ENCODE data around the gene DNM1. TPM values are rescaled to one million over a fixed set of nuclear protein-coding genes. Genes with fewer than 3 reads are reported as not detected.

The DNM1 gene
- total RNA-seq, 1 donor from 2014 or later, result 33.4 TPM

DNA sequence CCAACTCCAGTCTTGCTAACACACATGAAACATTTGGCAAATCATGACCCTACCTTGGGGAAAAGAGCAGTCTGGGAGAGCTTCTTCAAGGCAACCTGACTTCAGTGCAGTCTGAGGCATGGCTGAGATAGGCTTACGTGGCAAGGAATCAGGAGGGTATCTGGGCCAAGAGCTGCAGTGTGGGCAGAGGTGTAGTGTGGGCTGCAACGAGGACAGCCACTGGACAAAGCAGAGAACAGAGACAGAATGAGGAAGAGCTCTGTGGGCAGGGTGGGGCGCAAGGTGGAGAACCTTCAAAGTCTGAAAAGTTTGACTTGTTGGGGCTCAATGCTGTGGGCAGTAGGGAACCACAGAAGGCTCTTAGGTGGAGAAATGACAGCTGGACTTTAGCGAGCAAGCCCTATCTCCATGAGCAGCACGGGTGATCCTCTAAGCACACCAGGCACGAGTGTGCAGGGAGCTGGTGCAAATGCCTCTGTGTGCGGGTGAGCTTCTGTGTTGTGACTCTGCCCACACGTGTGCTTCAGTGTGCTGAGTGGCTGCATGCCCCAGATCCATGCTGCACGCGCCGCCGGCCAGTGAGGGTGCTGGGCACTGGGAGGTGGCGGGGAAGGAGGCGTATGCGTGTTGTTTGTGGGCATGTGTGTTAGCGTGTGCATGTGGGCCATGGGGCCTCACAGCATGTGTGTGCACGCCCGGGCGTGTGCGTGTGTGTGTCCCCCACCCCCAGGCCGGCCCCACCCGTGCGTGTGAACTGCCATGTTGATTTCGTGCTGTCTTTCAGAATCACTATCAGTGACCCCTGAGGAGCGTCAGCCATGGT is 49.3 kb downstream of the DNM1 start:
- H3K36me3 ChIP-seq, result peaks cover 0 to 12% of the 10 kb centered on the region in 2 donors
- intact Hi-C loops (cut with DNase I), result no loop called here
- DNase-seq (ENCODE audit: extremely low spot score in 2 of 2), result no peak
- TF ChIP-seq POLR2A (IDR thresholded peaks at IDR 0.05), result no peak
- no peak for TF ChIP-seq POLR2AphosphoS5 (IDR thresholded peaks at IDR 0.05; ENCODE audit: insufficient read depth in 1 of 2, low read depth in 1 of 2)
- TF ChIP-seq, protein P1, sequence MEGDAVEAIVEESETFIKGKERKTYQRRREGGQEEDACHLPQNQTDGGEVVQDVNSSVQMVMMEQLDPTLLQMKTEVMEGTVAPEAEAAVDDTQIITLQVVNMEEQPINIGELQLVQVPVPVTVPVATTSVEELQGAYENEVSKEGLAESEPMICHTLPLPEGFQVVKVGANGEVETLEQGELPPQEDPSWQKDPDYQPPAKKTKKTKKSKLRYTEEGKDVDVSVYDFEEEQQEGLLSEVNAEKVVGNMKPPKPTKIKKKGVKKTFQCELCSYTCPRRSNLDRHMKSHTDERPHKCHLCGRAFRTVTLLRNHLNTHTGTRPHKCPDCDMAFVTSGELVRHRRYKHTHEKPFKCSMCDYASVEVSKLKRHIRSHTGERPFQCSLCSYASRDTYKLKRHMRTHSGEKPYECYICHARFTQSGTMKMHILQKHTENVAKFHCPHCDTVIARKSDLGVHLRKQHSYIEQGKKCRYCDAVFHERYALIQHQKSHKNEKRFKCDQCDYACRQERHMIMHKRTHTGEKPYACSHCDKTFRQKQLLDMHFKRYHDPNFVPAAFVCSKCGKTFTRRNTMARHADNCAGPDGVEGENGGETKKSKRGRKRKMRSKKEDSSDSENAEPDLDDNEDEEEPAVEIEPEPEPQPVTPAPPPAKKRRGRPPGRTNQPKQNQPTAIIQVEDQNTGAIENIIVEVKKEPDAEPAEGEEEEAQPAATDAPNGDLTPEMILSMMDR (IDR thresholded peaks at IDR 0.05), result no peak
- no peak overlapping the region for H3K4me3 ChIP-seq
- peaks cover 9% of the 10 kb centered on the region for H3K4me1 ChIP-seq
- no peaks in the 10 kb centered on the region for H3K27me3 ChIP-seq
- H3K9me3 ChIP-seq, result no peaks in the 10 kb centered on the region
- H3K27ac ChIP-seq, result no peak overlapping the region

DNA sequence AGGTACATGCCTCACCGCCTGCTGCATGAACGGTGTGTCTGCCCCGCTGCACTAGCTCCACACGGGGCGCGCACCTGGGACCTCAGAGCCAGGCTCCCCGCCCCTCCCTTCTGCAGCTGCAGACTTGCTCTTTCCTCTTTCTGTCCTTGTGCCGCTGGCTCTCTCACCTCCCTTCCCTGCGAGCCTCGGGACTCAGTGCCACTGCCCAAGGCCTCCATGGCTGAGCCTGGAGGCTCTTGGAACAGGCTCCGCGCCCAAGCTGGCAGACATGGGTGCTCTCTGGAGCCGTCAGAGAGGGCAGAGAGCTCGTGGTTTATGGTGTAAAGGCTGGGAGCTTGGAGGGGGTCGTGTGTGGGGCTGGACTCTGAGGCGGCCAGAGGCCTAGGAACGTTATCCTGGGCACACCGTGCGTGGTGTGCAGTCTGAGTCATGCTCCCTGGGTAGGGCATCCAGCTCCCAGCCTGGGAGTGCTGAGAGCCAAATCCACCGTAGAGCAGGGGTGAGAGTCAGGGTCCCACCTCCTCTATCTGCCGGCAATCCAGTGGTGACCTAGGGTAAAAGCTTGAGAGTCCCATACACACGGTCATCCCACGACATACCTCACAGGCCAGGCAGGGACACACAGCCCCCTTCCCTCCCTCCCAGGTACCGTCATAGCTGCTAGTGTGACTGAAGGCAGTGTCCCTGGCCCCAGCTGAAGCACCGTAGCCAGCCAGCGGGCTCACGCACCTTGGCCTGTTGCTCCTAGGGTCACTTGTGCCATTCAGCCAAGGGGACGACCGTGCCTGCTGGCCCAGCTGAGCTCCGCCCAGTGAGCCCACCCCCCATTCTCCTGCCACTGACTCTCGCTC is 50.2 kb downstream of the DNM1 start:
- Histone ChIP-seq H3K4me3 (no peak overlapping the region), H3K4me1 (peaks cover 9% of the 10 kb centered on the region), H3K36me3 (peaks cover 0 to 20% of the 10 kb centered on the region in 2 donors), H3K27me3 (no peaks in the 10 kb centered on the region), H3K27ac (no peak overlapping the region), H3K9me3 (no peaks in the 10 kb centered on the region)
- TF ChIP-seq, protein P1 (IDR thresholded peaks at IDR 0.05), result no peak
- no peak for TF ChIP-seq POLR2A (IDR thresholded peaks at IDR 0.05)
- no peak for TF ChIP-seq POLR2AphosphoS5 (IDR thresholded peaks at IDR 0.05; ENCODE audit: insufficient read depth in 1 of 2, low read depth in 1 of 2)
- intact Hi-C loops (cut with DNase I), result no loop called here
- no peak for DNase-seq (ENCODE audit: extremely low spot score in 2 of 2)

DNA sequence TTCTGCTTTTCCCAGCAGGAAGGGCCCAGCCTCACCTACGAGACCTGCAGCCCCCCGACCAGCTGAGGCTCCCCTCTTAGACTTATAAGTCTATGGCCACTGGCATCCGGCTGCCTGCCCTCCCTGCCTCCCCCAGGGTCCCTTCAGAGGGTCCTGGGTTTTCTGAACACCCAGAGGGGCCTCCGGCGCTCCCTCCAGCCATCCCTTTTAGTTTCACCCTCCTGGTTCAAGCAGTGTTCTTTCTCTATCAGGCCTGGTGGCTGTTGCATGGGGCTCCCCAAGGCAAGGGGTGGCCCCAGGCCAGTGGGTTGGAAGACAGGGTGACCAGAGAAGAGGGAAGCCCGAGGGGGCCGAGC is 50.8 kb downstream of the DNM1 start:
- TF ChIP-seq POLR2A (IDR thresholded peaks at IDR 0.05) (no peak), POLR2AphosphoS5 (IDR thresholded peaks at IDR 0.05; ENCODE audit: insufficient read depth in 1 of 2, low read depth in 1 of 2) (no peak)
- TF ChIP-seq, protein P1 (IDR thresholded peaks at IDR 0.05), result no peak
- no peak overlapping the region for H3K4me3 ChIP-seq
- peaks cover 0 to 27% of the 10 kb centered on the region in 2 donors for H3K36me3 ChIP-seq
- intact Hi-C loops (cut with DNase I), result no loop called here
- no peaks in the 10 kb centered on the region for H3K27me3 ChIP-seq
- H3K4me1 ChIP-seq, result peaks cover 9% of the 10 kb centered on the region
- DNase-seq (ENCODE audit: extremely low spot score in 2 of 2), result no peak
- no peaks in the 10 kb centered on the region for H3K9me3 ChIP-seq
- H3K27ac ChIP-seq, result no peak overlapping the region

DNA sequence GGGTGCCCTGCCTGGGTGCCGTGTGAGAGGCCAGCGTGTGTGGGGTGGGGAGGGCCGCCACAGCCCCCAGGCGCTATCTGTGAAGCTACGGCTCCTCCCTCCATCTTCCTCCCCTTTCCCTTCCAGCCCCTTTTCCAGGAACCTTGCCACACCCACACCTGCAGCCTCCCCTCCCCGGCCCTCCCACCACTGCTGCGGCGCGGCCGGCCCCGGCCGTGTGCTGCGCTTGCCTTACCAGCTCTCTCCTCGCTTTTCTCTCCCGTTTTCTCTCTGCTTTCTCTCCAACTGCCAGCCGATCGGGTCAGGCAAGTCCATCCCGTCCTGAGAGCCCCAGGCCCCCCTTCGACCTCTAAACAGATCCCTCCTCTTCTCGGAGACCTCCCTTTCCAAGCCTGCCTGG is 51.2 kb downstream of the DNM1 start:
- Histone ChIP-seq H3K4me1 (peaks cover 9% of the 10 kb centered on the region), H3K27me3 (no peaks in the 10 kb centered on the region), H3K9me3 (no peaks in the 10 kb centered on the region), H3K4me3 (no peak overlapping the region), H3K27ac (no peak overlapping the region), H3K36me3 (peaks cover 0 to 30% of the 10 kb centered on the region in 2 donors)
- intact Hi-C loops (cut with DNase I), result no loop called here
- TF ChIP-seq, protein P1 (IDR thresholded peaks at IDR 0.05), result no peak
- no peak for TF ChIP-seq POLR2A (IDR thresholded peaks at IDR 0.05)
- TF ChIP-seq POLR2AphosphoS5 (IDR thresholded peaks at IDR 0.05; ENCODE audit: insufficient read depth in 1 of 2, low read depth in 1 of 2), result no peak
- DNase-seq (ENCODE audit: extremely low spot score in 2 of 2), result no peak
